H1 (cell line): ENCODE results near the gene KRT27. TPM values are rescaled to one million over a fixed set of nuclear protein-coding genes. Genes with fewer than 3 reads are reported as not detected.

ENCODE experiments used
- CTCF ChIA-PET: fragments of 300-600 bp; sonication (Branson Sonifier 250); formaldehyde crosslinking; loops from one replicate; lab custom pipeline; 2021; ENCODE audit not compliant: partially characterized antibody; lab: Charles Lee
- POLR2A ChIA-PET: fragments of 300-600 bp; sonication (Branson Sonifier 250); formaldehyde crosslinking; loops from one replicate; lab custom pipeline; 2021; ENCODE audit warnings: inconsistent platforms; ENCODE audit not compliant: partially characterized antibody; lab: Charles Lee
- DNase-seq, 2 experiments: peaks; one replicate each; pipeline versions ENCODE4 v3.0.0 to v3.0.0-alpha.2; 2010 to 2022; ENCODE audit warnings: low spot score in 2 of 2, low read depth in 1 of 2, mixed read lengths in 1 of 2
- FAIRE-seq: peaks from 2 replicates; lab custom pipeline; 2011; peaks lifted over from hg19 to GRCh38; lab: Jason Lieb, UNC
- H2AFZ ChIP-seq: 2 replicates; pipeline ENCODE4 v1.8.1; 2012; ENCODE audit warnings: low read length, inconsistent platforms
- H2AK5ac ChIP-seq: 2 replicates; pipeline ENCODE4 v1.6.1; 2013; ENCODE audit warnings: low read depth, low read length
- H2BK120ac ChIP-seq: replicated peaks from 2 replicates; pipeline ENCODE3; 2013; ENCODE audit warnings: low read depth, low read length, inconsistent platforms
- H2BK12ac ChIP-seq: 2 replicates; pipeline ENCODE4 v1.6.1; 2013; ENCODE audit warnings: low read depth, low read length
- H2BK15ac ChIP-seq: 2 replicates; pipeline ENCODE4 v1.6.1; 2013; ENCODE audit warnings: low read length
- H2BK20ac ChIP-seq: 2 replicates; pipeline ENCODE4 v1.6.1; 2013; ENCODE audit warnings: low read length
- H2BK5ac ChIP-seq: 2 replicates; pipeline ENCODE4 v1.6.1; 2013; ENCODE audit warnings: low read depth, low read length
- H3K14ac ChIP-seq: 2 replicates; pipeline ENCODE4 v1.6.1; 2013; ENCODE audit warnings: inconsistent platforms; ENCODE audit not compliant: insufficient read length
- H3K18ac ChIP-seq: 2 replicates; pipeline ENCODE4 v1.6.1; 2013; ENCODE audit warnings: low read length; ENCODE audit errors: extremely low read depth
- H3K23ac ChIP-seq: 2 replicates; pipeline ENCODE4 v1.6.1; 2013; ENCODE audit warnings: inconsistent platforms; ENCODE audit not compliant: insufficient read length
- H3K23me2 ChIP-seq: 2 replicates; pipeline ENCODE4 v1.6.1; 2013; ENCODE audit warnings: low read depth, low read length
- H3K27ac ChIP-seq: 2 replicates; pipeline ENCODE4 v1.6.1; 2011; ENCODE audit warnings: low read depth, low read length, inconsistent platforms
- H3K27me3 ChIP-seq, 4 experiments: replicated peaks in 1 of 4; 1 replicate in 1 of 4; 2 replicates in 3 of 4; pipeline versions ENCODE4 v1.6.1 to v1.8.1; 2011 to 2013; ENCODE audit warnings: low read length in 3 of 4, mild to moderate bottlenecking in 3 of 4, inconsistent platforms in 2 of 4, mixed read lengths in 2 of 4, moderate library complexity in 1 of 4; ENCODE audit not compliant: control insufficient read depth in 3 of 4, insufficient read depth in 3 of 4; ENCODE audit errors: extremely low read depth in 1 of 4
- H3K36me3 ChIP-seq, 4 experiments: 2 replicates each; pipeline versions ENCODE4 v1.6.1 to v1.8.1; 2011 to 2013; ENCODE audit warnings: mild to moderate bottlenecking in 4 of 4, low read length in 3 of 4, moderate library complexity in 2 of 4, control low read depth in 1 of 4, inconsistent platforms in 1 of 4; ENCODE audit not compliant: insufficient read depth in 4 of 4, control insufficient read depth in 2 of 4
- H3K4ac ChIP-seq: replicated peaks from 2 replicates; pipeline ENCODE3; 2013; ENCODE audit warnings: low read length, low read depth, mixed read lengths, inconsistent platforms; ENCODE audit not compliant: insufficient read length
- H3K4me1 ChIP-seq, 4 experiments: replicated peaks in 1 of 4; 1 replicate in 1 of 4; 2 replicates in 3 of 4; pipeline versions ENCODE4 v1.6.1 to v1.8.1; 2011 to 2013; ENCODE audit warnings: low read length in 3 of 4, inconsistent platforms in 2 of 4, mixed read lengths in 1 of 4; ENCODE audit not compliant: insufficient read depth in 4 of 4, control insufficient read depth in 3 of 4
- H3K4me2 ChIP-seq, 2 experiments: 2 replicates each; pipeline versions ENCODE4 v1.6.1 to v1.8.1; 2011 to 2013; ENCODE audit warnings: low read depth in 2 of 2, low read length in 2 of 2, control low read depth in 1 of 2, inconsistent platforms in 1 of 2, mild to moderate bottlenecking in 1 of 2; ENCODE audit not compliant: insufficient read depth in 1 of 2
- H3K4me3 ChIP-seq, 4 experiments: fragments of 200-600, 300-600 bp in 1 of 4; sonication (generic), shearing (Covaris generic), sonication (Bioruptor Twin) in 1 of 4; 2 replicates each; pipeline versions ENCODE4 v1.5.1 to v1.8.1; 2011 to 2016; ENCODE audit warnings: low read length in 4 of 4, low read depth in 3 of 4, control low read depth in 2 of 4, inconsistent platforms in 2 of 4, mild to moderate bottlenecking in 2 of 4, mixed read lengths in 1 of 4, moderate library complexity in 1 of 4; ENCODE audit not compliant: insufficient read depth in 2 of 4; ENCODE audit errors: extremely low read depth in 1 of 4
- H3K56ac ChIP-seq: replicated peaks from 2 replicates; pipeline ENCODE3; 2013; ENCODE audit warnings: low read depth, mild to moderate bottlenecking, mixed read lengths, low read length, inconsistent platforms; ENCODE audit not compliant: insufficient read length
- H3K79me1 ChIP-seq: 2 replicates; pipeline ENCODE4 v1.6.1; 2013; ENCODE audit warnings: low read depth, low read length, control low read depth
- H3K79me2 ChIP-seq, 2 experiments: 2 replicates each; pipeline versions ENCODE4 v1.6.1 to v1.8.1; 2012 to 2013; ENCODE audit warnings: low read length in 2 of 2, mild to moderate bottlenecking in 2 of 2, inconsistent platforms in 1 of 2; ENCODE audit not compliant: insufficient read depth in 2 of 2, control insufficient read depth in 1 of 2
- H3K9ac ChIP-seq, 4 experiments: replicated peaks in 1 of 4; 1 replicate in 1 of 4; 2 replicates in 3 of 4; pipeline versions ENCODE4 v1.6.1 to v1.8.1; 2011 to 2013; ENCODE audit warnings: low read depth in 3 of 4, low read length in 3 of 4, control low read depth in 2 of 4, mild to moderate bottlenecking in 2 of 4, moderate library complexity in 2 of 4, inconsistent platforms in 1 of 4; ENCODE audit errors: extremely low read depth in 1 of 4
- H3K9me3 ChIP-seq, 2 experiments: 2 replicates each; pipeline versions ENCODE4 v1.6.1 to v1.8.1; 2012 to 2013; ENCODE audit warnings: mild to moderate bottlenecking in 2 of 2, moderate library complexity in 2 of 2, control low read depth in 1 of 2, inconsistent platforms in 1 of 2, low read depth in 1 of 2, low read length in 1 of 2, mixed read lengths in 1 of 2; ENCODE audit not compliant: insufficient read depth in 2 of 2
- H4K20me1 ChIP-seq, 2 experiments: replicated peaks in 1 of 2; 2 replicates each; pipeline versions ENCODE3 to v1.8.1; 2011 to 2013; ENCODE audit warnings: inconsistent platforms in 2 of 2, low read length in 2 of 2, mild to moderate bottlenecking in 1 of 2; ENCODE audit not compliant: insufficient read depth in 2 of 2, control insufficient read depth in 1 of 2
- H4K5ac ChIP-seq: 2 replicates; pipeline ENCODE4 v1.6.1; 2013; ENCODE audit warnings: low read length, low read depth, mixed read lengths, inconsistent platforms; ENCODE audit not compliant: insufficient read length
- H4K8ac ChIP-seq: 2 replicates; pipeline ENCODE4 v1.8.0; 2013; ENCODE audit warnings: mild to moderate bottlenecking, moderate library complexity, low read length, inconsistent platforms; ENCODE audit not compliant: insufficient read depth; ENCODE audit errors: extremely low read depth
- H4K91ac ChIP-seq: replicated peaks from 2 replicates; pipeline ENCODE3; 2013; ENCODE audit warnings: low read length, mixed read lengths, inconsistent platforms; ENCODE audit not compliant: insufficient read length
- HDAC2 ChIP-seq, 2 experiments: fragments of 300-600 bp in 1 of 2; sonication (generic) in 1 of 2; IDR thresholded peaks; 2 replicates each; pipeline ENCODE4 v1.6.1; 2011 to 2012; ENCODE audit warnings: low read depth in 2 of 2, low read length in 2 of 2, mild to moderate bottlenecking in 2 of 2, moderate library complexity in 2 of 2, borderline replicate concordance in 1 of 2, inconsistent platforms in 1 of 2
- KDM5A ChIP-seq: fragments of 200-600 bp; IDR thresholded peaks from 2 replicates; pipeline ENCODE4 v1.7.1; 2012; ENCODE audit warnings: mild to moderate bottlenecking, low read length, inconsistent platforms, mixed read lengths
- POLR2AphosphoS5 ChIP-seq: IDR thresholded peaks from 2 replicates; pipeline ENCODE4 v1.6.1; 2011; ENCODE audit warnings: low read depth, low read length
- SIN3A ChIP-seq, 2 experiments: IDR thresholded peaks in 1 of 2; conservative IDR thresholded peaks in 1 of 2; 2 replicates each; pipeline ENCODE4 v1.6.1; 2011 to 2012; ENCODE audit warnings: low read length in 2 of 2, improper control_type of control experiment in 1 of 2, low read depth in 1 of 2, mild to moderate bottlenecking in 1 of 2
- SP2 ChIP-seq: IDR thresholded peaks from 2 replicates; pipeline ENCODE4 v1.6.1; 2012; ENCODE audit warnings: mild to moderate bottlenecking, low read length, inconsistent platforms
- SUZ12 ChIP-seq: fragments of 200-600 bp; sonication (generic); IDR thresholded peaks from 2 replicates; pipeline ENCODE4 v1.6.1; 2012; ENCODE audit warnings: mild to moderate bottlenecking, inconsistent platforms, low read length, moderate library complexity, mixed read lengths
- TCF12 ChIP-seq: IDR thresholded peaks from 2 replicates; pipeline ENCODE4 v1.6.1; 2011; ENCODE audit warnings: low read depth, mild to moderate bottlenecking, low read length
- TEAD4 ChIP-seq: IDR thresholded peaks from 2 replicates; pipeline ENCODE4 v1.6.1; 2012; ENCODE audit warnings: low read depth, low read length, inconsistent platforms, mixed read lengths
- WGBS, 2 experiments: shearing (Covaris generic) in 1 of 2; methylation state at CpG; one replicate each; pipeline versions ENCODE4 v1.1.6 to v1.1.7; 2013 to 2015; ENCODE audit warnings: low lambda C conversion rate in 2 of 2, mixed read lengths in 2 of 2, inconsistent platforms in 1 of 2, low coverage in 1 of 2, missing lambda C conversion rate in 1 of 2; ENCODE audit not compliant: insufficient replicate concordance in 2 of 2, insufficient coverage in 1 of 2, insufficient read length in 1 of 2; ENCODE audit errors: extremely low coverage in 1 of 2, missing lambda C conversion rate in 1 of 2; 5-methylcytosine and 5-hydroxymethylcytosine counted together
- polyA plus RNA-seq, 7 experiments: library from polyadenylated mRNA; depleted of rRNA in 3 of 7; stranded (reverse) in 5 of 7; unstranded in 2 of 7; fragments of >200 nt in 5 of 7; fragments of 200-250 nt in 2 of 7; gene quantifications; 1 replicate in 5 of 7; 2 replicates in 1 of 7; 4 replicates in 1 of 7; pipeline versions ENCODE4 v1.2.1 to v1.2.3, GENCODE V29; 2011 to 2013; ENCODE audit warnings: missing spikeins in 2 of 7, mixed read lengths in 2 of 7
- total RNA-seq: library from RNA; stranded (reverse); fragmentation: NEBNext Ultra II Directional; extraction: Animal tissue kit (Norgen Biotek cat#: 25700); gene quantifications from 2 replicates; pipeline ENCODE4 v1.2.1, GENCODE V29; 2021
- TF ChIP-seq, protein P1 (sequence below): IDR thresholded peaks from 2 replicates; pipeline ENCODE4 v1.6.1; 2012; ENCODE audit warnings: inconsistent platforms
- TF ChIP-seq, protein P2 (sequence below): IDR thresholded peaks from 2 replicates; pipeline ENCODE4 v1.6.1; 2011; ENCODE audit warnings: low read length, improper control_type of control experiment
- TF ChIP-seq, protein P3 (sequence below): IDR thresholded peaks from 2 replicates; pipeline ENCODE4 v1.6.1; 2012; ENCODE audit warnings: inconsistent platforms

KRT27 gene
- total and polyA plus RNA-seq, 2 of the 8 experiments (the other 6 are each of a cell fraction or from before 2014, with no cell fraction given): not detected

DNA sequence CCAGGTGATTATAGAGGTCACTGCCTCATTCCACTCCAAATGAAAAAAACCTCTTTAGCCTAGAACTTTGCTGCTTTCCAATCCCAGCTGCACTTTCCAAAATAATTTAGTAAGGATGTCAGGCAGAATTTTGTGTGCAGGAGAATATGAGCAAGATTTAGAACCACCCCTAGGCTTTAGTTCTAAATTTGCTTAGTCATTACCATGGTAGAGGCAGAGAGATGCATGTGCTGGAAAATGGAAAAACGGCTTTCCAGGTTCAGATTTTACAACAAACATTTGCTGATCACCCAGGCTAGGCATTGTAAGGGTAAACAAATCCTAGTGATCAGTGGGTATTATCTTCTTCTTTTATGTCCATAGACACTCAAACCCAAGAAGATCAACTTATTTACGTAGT is 16.7 kb downstream of the KRT27 start:
- no peaks in the 10 kb centered on the region for H3K79me2 ChIP-seq
- CTCF ChIA-PET: no interaction called here
- H2BK5ac ChIP-seq: no peak overlapping the region
- H4K91ac ChIP-seq: no peak overlapping the region
- H3K9me3 ChIP-seq: peaks cover 17 to 24% of the 10 kb centered on the region in 2 experiments; a peak in 3 of 4 replicates
- H4K8ac ChIP-seq: no peak overlapping the region
- POLR2A ChIA-PET: no interaction called here
- H2BK20ac ChIP-seq: no peak overlapping the region
- no peak for DNase-seq
- no peak overlapping the region for H2BK15ac ChIP-seq
- H3K9ac ChIP-seq: no peak overlapping the region
- H4K5ac ChIP-seq: no peak overlapping the region
- no peaks in the 10 kb centered on the region for H3K27me3 ChIP-seq
- H3K18ac ChIP-seq: no peak overlapping the region
- H3K79me1 ChIP-seq: no peaks in the 10 kb centered on the region
- H3K4ac ChIP-seq: no peak overlapping the region
- H2BK120ac ChIP-seq: no peak overlapping the region
- no peak overlapping the region for H3K56ac ChIP-seq
- no peak overlapping the region for H2BK12ac ChIP-seq
- no peak overlapping the region for H2AK5ac ChIP-seq
- WGBS, 2 experiments: 90% methylated on average over 2 of the region's 2 CpGs; no CpG with 5 or more reads in 1 of the 2 experiments
- H3K23me2 ChIP-seq: no peaks in the 10 kb centered on the region
- no peak for FAIRE-seq
- H3K4me3 ChIP-seq: no peak overlapping the region
- no peak overlapping the region for H3K4me2 ChIP-seq
- no peak overlapping the region for H3K27ac ChIP-seq
- no peak for TF ChIP-seq TCF12
- TF ChIP-seq SUZ12: no peak
- TF ChIP-seq, protein P1, sequence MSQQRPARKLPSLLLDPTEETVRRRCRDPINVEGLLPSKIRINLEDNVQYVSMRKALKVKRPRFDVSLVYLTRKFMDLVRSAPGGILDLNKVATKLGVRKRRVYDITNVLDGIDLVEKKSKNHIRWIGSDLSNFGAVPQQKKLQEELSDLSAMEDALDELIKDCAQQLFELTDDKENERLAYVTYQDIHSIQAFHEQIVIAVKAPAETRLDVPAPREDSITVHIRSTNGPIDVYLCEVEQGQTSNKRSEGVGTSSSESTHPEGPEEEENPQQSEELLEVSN: no peak
- TF ChIP-seq, protein P2, sequence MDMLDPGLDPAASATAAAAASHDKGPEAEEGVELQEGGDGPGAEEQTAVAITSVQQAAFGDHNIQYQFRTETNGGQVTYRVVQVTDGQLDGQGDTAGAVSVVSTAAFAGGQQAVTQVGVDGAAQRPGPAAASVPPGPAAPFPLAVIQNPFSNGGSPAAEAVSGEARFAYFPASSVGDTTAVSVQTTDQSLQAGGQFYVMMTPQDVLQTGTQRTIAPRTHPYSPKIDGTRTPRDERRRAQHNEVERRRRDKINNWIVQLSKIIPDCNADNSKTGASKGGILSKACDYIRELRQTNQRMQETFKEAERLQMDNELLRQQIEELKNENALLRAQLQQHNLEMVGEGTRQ: no peak
- no peak for TF ChIP-seq SP2
- no peak for TF ChIP-seq TEAD4
- TF ChIP-seq, protein P3, sequence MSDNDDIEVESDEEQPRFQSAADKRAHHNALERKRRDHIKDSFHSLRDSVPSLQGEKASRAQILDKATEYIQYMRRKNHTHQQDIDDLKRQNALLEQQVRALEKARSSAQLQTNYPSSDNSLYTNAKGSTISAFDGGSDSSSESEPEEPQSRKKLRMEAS: no peak
- no peak for TF ChIP-seq KDM5A
- no peak for TF ChIP-seq POLR2AphosphoS5
- no peak for TF ChIP-seq HDAC2 (IDR thresholded peaks at IDR 0.05; ENCODE audit: borderline replicate concordance in 1 of 2, low read depth in 2 of 2, low read length in 2 of 2)
- TF ChIP-seq SIN3A (conservative IDR thresholded peaks at IDR 0.05 in 1 of 2, IDR thresholded peaks at IDR 0.05 in 1 of 2; ENCODE audit: low read depth in 1 of 2, low read length in 2 of 2): no peak
- H3K4me1 ChIP-seq: no peaks in the 10 kb centered on the region
- peak overlapping the region; percentile 17; the same call in 1 of the 2 replicates for H2AFZ ChIP-seq
- no peaks in the 10 kb centered on the region for H4K20me1 ChIP-seq
- no peak overlapping the region for H3K23ac ChIP-seq
- H3K36me3 ChIP-seq: no peaks in the 10 kb centered on the region
- H3K14ac ChIP-seq: no peak overlapping the region
